ENCODE data around the gene TC2N.
A peak's percentile ranks its signal among the peaks of the same experiment; 100 is the strongest.
"Not testable (repeated sequence)": the region's sequence is repeated elsewhere in the genome, so short reads cannot be mapped to it uniquely, and the experiment has no call there.

The TC2N gene

GRCh38 chr14:91867316-91867988 lies at the start of gene TC2N:
TSS of gene TC2N (minus strand) at chr14:91867536. CDS start at chr14:91813769, 53,767 bp downstream.
- DNase-seq (ENCODE audit: low read depth in 3 of 3, low spot score in 1 of 3) = peak in 1 of 3 donors; percentile 17

- no peak for DNase-seq (ENCODE audit: low read depth in 3 of 3, low spot score in 1 of 3)
Measured at GRCh38 chr14:91912035-91912434, 44.7 kb upstream of the TC2N start.

GRCh38 chr14:91911474-91912032 lies 44.2 kb upstream of the TC2N start:
- peak in 2 of 3 donors; percentile 20 for DNase-seq (ENCODE audit: low read depth in 3 of 3, low spot score in 1 of 3)

- DNase-seq (ENCODE audit: low read depth in 3 of 3, low spot score in 1 of 3) = no peak
Measured at GRCh38 chr14:91910196-91910595, 42.9 kb upstream of the TC2N start.

- DNase-seq (ENCODE audit: low read depth in 3 of 3, low spot score in 1 of 3) = no peak
Measured at GRCh38 chr14:91906374-91906773, 39.0 kb upstream of the TC2N start.

- DNase-seq (ENCODE audit: low read depth in 3 of 3, low spot score in 1 of 3) = no peak
Measured at GRCh38 chr14:91904956-91905645, 37.8 kb upstream of the TC2N start.

GRCh38 chr14:91904483-91904882 lies 37.1 kb upstream of the TC2N start:
- no peak for DNase-seq (ENCODE audit: low read depth in 3 of 3, low spot score in 1 of 3)

GRCh38 chr14:91903070-91903469 lies 35.7 kb upstream of the TC2N start:
- DNase-seq (ENCODE audit: low read depth in 3 of 3, low spot score in 1 of 3) = no peak

GRCh38 chr14:91902336-91902735 lies 35.0 kb upstream of the TC2N start:
- no peak for DNase-seq (ENCODE audit: low read depth in 3 of 3, low spot score in 1 of 3)

GRCh38 chr14:91901449-91902226 lies 34.3 kb upstream of the TC2N start:
- no peak for DNase-seq (ENCODE audit: low read depth in 3 of 3, low spot score in 1 of 3)

DNA sequence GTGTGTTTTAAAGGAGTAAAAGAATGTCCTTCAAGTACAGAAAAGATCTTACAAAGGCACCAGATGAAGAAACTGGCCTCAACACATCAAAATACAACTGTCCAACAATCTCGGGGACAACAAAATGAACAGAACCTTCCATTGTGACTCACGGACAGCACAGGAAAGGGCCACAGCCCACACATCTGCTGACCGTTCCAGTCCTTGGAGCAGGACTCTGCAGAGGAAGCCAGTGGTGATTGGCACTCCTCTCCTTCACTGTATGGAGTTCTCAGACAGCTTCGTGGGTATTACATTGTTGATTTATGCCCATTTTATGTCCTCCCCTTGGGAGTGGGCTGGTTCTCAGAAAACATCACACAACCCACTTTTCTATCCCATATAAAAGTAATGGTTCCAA lies 32.5 kb upstream of the TC2N start:
- no peak for DNase-seq (ENCODE audit: low read depth in 3 of 3, low spot score in 1 of 3)

- no peak for DNase-seq (ENCODE audit: low read depth in 3 of 3, low spot score in 1 of 3)
Measured at GRCh38 chr14:91899213-91899612, 31.9 kb upstream of the TC2N start.

DNA sequence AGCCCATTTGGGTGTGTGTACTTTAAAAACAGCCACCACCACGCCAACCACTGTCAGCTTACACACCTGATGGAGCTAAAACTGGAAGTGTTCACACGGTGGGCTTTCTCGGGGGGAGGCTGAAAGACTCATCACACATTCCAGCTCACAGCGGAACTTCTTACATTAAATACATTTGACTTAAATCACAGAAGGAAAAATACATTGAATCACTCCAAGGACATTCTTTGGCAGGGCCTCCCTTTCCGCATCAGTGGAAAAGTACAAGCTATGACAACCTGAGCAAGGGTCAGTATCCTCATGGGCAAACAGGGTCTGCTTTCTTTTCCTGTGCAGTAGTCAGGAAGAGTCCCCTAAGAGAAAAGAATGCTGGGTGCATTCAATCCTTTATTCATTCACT lies 31.0 kb upstream of the TC2N start:
- no peak for DNase-seq (ENCODE audit: low read depth in 3 of 3, low spot score in 1 of 3)

DNA sequence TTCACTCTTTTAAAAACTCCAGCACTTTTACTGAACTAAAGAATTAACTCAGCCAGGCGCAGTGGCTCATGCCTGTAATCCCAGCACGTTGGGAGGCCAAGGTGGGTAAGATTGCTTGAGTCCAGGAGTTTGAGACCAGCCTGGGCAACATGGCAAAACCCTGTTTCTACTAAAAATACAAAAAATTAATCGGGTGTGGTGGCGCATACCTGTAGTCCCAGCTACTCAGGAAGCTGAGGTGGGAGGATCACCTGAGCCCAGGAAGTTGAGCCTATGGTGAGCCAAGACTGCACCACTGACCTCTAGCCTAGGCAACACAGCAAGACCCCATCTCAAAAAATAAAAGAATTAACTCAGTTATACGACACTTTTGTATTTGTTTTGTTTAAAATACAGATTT lies 30.4 kb upstream of the TC2N start:
- not testable (repeated sequence) for DNase-seq (ENCODE audit: low read depth in 3 of 3, low spot score in 1 of 3)

DNA sequence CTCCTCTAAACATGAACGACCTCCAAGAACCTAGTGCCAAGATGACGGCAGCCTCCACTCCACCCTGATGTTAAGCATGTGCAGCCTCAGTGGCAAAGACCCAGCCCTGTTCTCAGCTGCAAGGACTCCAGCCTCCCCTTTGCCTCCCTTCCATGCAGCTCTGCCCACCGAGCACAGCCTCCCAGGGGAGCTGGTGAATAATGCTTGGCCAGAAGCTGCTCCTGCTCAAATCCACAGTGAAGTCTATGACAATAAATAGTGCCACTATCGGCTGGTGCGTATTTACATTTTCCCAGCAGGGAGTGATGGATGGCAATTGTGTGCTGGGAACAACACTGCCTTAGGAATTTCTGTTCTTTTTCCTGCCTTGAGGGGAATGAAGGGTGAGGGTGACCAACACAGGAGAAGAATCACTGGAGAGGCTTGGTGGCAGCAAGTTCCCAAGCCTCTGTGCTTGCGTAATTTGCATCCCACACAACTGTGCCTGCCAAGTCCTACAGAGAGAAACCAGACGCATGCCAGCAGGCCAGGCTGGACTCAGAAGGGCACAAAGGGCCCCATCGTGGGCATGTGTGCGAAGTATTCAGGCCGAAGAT lies 29.9 kb upstream of the TC2N start:
- DNase-seq (ENCODE audit: low read depth in 3 of 3, low spot score in 1 of 3) = no peak

GRCh38 chr14:91896419-91896818 lies 29.1 kb upstream of the TC2N start:
- no peak for DNase-seq (ENCODE audit: low read depth in 3 of 3, low spot score in 1 of 3)

- no peak for DNase-seq (ENCODE audit: low read depth in 3 of 3, low spot score in 1 of 3)
Measured at GRCh38 chr14:91893669-91894068, 26.3 kb upstream of the TC2N start.

DNA sequence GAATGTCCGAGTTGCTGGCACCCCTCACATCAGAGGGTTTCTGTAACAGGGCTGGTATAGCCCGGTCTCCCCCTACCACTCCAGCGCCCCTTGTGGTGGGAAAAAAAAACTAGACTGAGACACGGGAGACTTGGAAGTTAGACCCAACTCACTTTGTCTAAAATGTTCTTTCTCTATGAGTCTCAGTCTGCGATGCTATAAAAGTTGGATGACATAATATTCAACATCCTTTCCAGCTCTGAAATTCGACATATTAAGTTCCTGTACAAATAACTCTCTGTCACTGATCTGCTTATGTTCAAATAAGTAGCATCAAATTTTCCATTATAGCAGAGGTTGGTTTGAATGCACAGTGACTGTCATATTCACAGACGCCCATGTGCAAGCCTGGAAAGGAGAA lies 25.7 kb upstream of the TC2N start:
- no peak for DNase-seq (ENCODE audit: low read depth in 3 of 3, low spot score in 1 of 3)

GRCh38 chr14:91891721-91892220 lies 24.4 kb upstream of the TC2N start:
- DNase-seq (ENCODE audit: low read depth in 3 of 3, low spot score in 1 of 3) = no peak

- DNase-seq (ENCODE audit: low read depth in 3 of 3, low spot score in 1 of 3) = no peak
Measured at GRCh38 chr14:91891101-91891500, 23.8 kb upstream of the TC2N start.

DNA sequence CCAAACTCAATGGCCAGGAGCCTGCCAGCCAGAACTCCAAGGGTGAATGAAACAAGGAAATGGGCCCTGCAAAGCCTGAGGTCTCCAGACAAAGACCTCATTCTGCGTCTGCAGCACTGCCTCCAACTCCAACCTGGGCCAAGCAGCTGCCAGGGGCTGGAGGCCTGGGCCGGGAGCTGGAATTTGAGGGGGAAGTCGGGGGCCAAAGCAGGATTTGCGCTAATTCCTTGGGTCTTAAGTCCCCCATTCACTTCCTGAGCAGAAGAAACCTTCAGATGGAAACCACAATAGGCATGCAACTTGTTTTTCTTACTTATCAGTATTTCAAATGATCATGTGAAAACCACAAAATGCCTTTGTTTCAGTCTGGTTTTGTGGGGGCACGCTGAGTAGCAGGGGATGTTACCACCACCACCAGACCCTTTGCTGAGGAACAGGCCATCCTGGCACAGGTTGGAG lies 23.0 kb upstream of the TC2N start:
- no peak for DNase-seq (ENCODE audit: low read depth in 3 of 3, low spot score in 1 of 3)

All from stimulated activated CD4-positive, alpha-beta T cell treated with anti-CD3 and anti-CD28 coated beads, TNF-alpha, amount 100 ng/mL, for 1 hour (primary cell).